ENCODE results near the gene PDE4D. TPM values are rescaled to one million over a fixed set of nuclear protein-coding genes. Genes with fewer than 3 reads are reported as not detected.
"Not testable (repeated sequence)": the region's sequence is repeated elsewhere in the genome, so short reads cannot be mapped to it uniquely, and the experiment has no call there.

Gene PDE4D
- total RNA-seq, 5 donors from 2014 or later (not counting 1 experiment from before 2014, with no cell fraction given): 45.1 to 136 (median 64.9) TPM

- CTCF ChIA-PET: interaction anchor here (0.6 to 1.5 kb wide), 5 partner anchors 15 to 179 kb away, joined by 3 to 6 read pairs (median 4); no protein-coding TSS in a partner anchor
- Mint-ChIP-seq H3K27ac (peak overlapping the region in 1 of 2 donors; percentile 44), H3K4me1 (peaks cover 15 to 38% (median 33%) of the 10 kb centered on the region in 3 donors), H3K36me3 (peaks cover 20% of the 10 kb centered on the region)
- H3K27me3 Mint-ChIP-seq; POLR2A ChIA-PET; H3K4me3 ChIP-seq (ENCODE audit: control insufficient read depth in 1 of 2, extremely low read depth in 1 of 2, low read length in 1 of 2); H3K4me3 Mint-ChIP-seq; H3K9me3 ChIP-seq; H3K36me3 ChIP-seq (ENCODE audit: control insufficient read depth in 2 of 2, extremely low read depth in 1 of 2, insufficient read depth in 1 of 2, low read length in 1 of 2); H3K27ac ChIP-seq (ENCODE audit: low read length); H3K9me3 Mint-ChIP-seq; ATAC-seq (replicated peaks in 1 of 4); DNase-seq; H3K27me3 ChIP-seq (replicated peaks in 1 of 2; ENCODE audit: control insufficient read depth in 2 of 2, extremely low read depth in 1 of 2, insufficient read depth in 2 of 2, low read length in 1 of 2): not testable (repeated sequence)
- H3K4me1 ChIP-seq (ENCODE audit: control insufficient read depth in 1 of 2, extremely low read depth in 1 of 2, insufficient read depth in 2 of 2, low read length in 2 of 2): peaks cover 2 to 11% of the 10 kb centered on the region in 2 experiments
- no CpG with 5 or more reads among the region's 3 CpGs for WGBS (ENCODE audit: insufficient coverage)
These were observed 897.7 kb downstream of the PDE4D start for GRCh38 chr5:58995779-58996178.

DNA sequence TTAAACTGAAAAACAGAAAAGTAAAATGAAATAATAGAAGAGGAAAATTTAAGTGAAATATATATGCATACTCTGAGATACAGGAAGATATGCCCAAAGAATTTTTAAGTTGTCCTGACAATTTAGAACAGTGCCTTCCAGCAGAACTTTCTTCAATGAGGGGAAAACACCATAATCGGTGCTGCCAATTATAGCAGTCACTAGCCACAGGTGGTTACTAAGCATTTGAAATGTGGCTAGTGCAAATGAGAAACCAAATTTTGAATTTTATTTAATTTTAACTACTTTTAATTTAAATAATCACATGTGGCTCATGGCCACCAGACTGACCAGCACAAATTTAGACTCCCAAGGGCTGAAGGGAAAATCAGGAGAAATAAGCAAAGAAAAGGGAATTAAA, 900.1 kb downstream of the PDE4D start:
- ChIA-PET CTCF (no interaction called here), POLR2A (no interaction called here)
- DNase-seq (no peak), ATAC-seq (replicated peaks in 1 of 4) (no peak)
- H3K36me3 ChIP-seq (ENCODE audit: control insufficient read depth in 2 of 2, extremely low read depth in 1 of 2, insufficient read depth in 1 of 2, low read length in 1 of 2): peaks cover 0 to 17% of the 10 kb centered on the region in 2 donors
- H3K9me3 ChIP-seq: no peaks in the 10 kb centered on the region
- peaks cover 27% of the 10 kb centered on the region for H3K36me3 Mint-ChIP-seq
- no peaks in the 10 kb centered on the region for H3K27me3 ChIP-seq (replicated peaks in 1 of 2; ENCODE audit: control insufficient read depth in 2 of 2, extremely low read depth in 1 of 2, insufficient read depth in 2 of 2, low read length in 1 of 2)
- H3K4me3 Mint-ChIP-seq: no peak overlapping the region
- no peak overlapping the region for H3K27ac ChIP-seq (ENCODE audit: low read length)
- H3K27me3 Mint-ChIP-seq: no peaks in the 10 kb centered on the region
- no peak overlapping the region for H3K4me3 ChIP-seq (ENCODE audit: control insufficient read depth in 1 of 2, extremely low read depth in 1 of 2, low read length in 1 of 2)
- H3K4me1 Mint-ChIP-seq: peaks cover 0 to 20% (median 17%) of the 10 kb centered on the region in 3 donors
- H3K4me1 ChIP-seq (ENCODE audit: control insufficient read depth in 1 of 2, extremely low read depth in 1 of 2, insufficient read depth in 2 of 2, low read length in 2 of 2): peaks cover 0 to 3% of the 10 kb centered on the region in 2 experiments
- H3K9me3 Mint-ChIP-seq: no peaks in the 10 kb centered on the region
- WGBS (ENCODE audit: insufficient coverage): no CpG with 5 or more reads among the region's 1 CpG
- H3K27ac Mint-ChIP-seq: no peak overlapping the region

DNA sequence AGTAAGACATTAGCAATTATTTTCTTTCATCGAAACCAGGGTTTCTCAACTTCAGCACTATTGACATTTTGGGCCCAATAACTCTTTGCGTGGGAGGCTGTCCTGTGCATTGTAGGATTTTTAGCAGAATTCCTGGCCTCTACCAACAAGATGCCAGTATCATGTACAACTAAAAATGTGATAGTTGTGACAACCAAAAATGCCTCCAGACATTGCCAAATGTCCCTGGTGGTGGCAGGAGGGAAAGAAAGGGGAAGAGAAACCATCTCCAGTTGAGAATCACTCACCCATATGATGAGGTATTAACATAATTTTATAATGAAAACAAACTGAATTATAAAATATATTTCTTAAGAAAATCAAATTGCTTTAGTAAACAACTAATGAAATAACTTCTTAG, 904.6 kb downstream of the PDE4D start:
- no peak for DNase-seq
- Mint-ChIP-seq H3K36me3 (peaks cover 42% of the 10 kb centered on the region), H3K9me3 (no peaks in the 10 kb centered on the region), H3K27me3 (no peaks in the 10 kb centered on the region), H3K4me1 (peaks cover 0 to 6% (median 2%) of the 10 kb centered on the region in 3 donors), H3K27ac (no peak overlapping the region), H3K4me3 (no peak overlapping the region)
- no peaks in the 10 kb centered on the region for H3K4me1 ChIP-seq (ENCODE audit: control insufficient read depth in 1 of 2, extremely low read depth in 1 of 2, insufficient read depth in 2 of 2, low read length in 2 of 2)
- H3K27ac ChIP-seq (ENCODE audit: low read length): no peak overlapping the region
- CTCF ChIA-PET: interaction anchor here in 1 of 2 donors (1.0 kb wide), 1 partner anchor 186 kb away, joined by 3 read pairs; no protein-coding TSS in a partner anchor
- ATAC-seq (replicated peaks in 1 of 4): no peak
- no peaks in the 10 kb centered on the region for H3K27me3 ChIP-seq (replicated peaks in 1 of 2; ENCODE audit: control insufficient read depth in 2 of 2, extremely low read depth in 1 of 2, insufficient read depth in 2 of 2, low read length in 1 of 2)
- POLR2A ChIA-PET: no interaction called here
- peaks cover 0 to 36% of the 10 kb centered on the region in 2 donors for H3K36me3 ChIP-seq (ENCODE audit: control insufficient read depth in 2 of 2, extremely low read depth in 1 of 2, insufficient read depth in 1 of 2, low read length in 1 of 2)
- no peaks in the 10 kb centered on the region for H3K9me3 ChIP-seq
- no peak overlapping the region for H3K4me3 ChIP-seq (ENCODE audit: control insufficient read depth in 1 of 2, extremely low read depth in 1 of 2, low read length in 1 of 2)
- WGBS (ENCODE audit: insufficient coverage): no CpG with 5 or more reads among the region's 2 CpGs

- Mint-ChIP-seq H3K4me3 (no peak overlapping the region), H3K4me1 (peaks cover 0 to 6% (median 0%) of the 10 kb centered on the region in 3 donors), H3K9me3 (no peaks in the 10 kb centered on the region), H3K27me3 (no peaks in the 10 kb centered on the region), H3K27ac (no peak overlapping the region), H3K36me3 (peaks cover 53% of the 10 kb centered on the region)
- no peak for ATAC-seq (replicated peaks in 1 of 4)
- H3K4me1 ChIP-seq (ENCODE audit: control insufficient read depth in 1 of 2, extremely low read depth in 1 of 2, insufficient read depth in 2 of 2, low read length in 2 of 2): no peaks in the 10 kb centered on the region
- peaks cover 12 to 48% of the 10 kb centered on the region in 2 donors for H3K36me3 ChIP-seq (ENCODE audit: control insufficient read depth in 2 of 2, extremely low read depth in 1 of 2, insufficient read depth in 1 of 2, low read length in 1 of 2)
- H3K9me3 ChIP-seq: no peaks in the 10 kb centered on the region
- H3K27me3 ChIP-seq (replicated peaks in 1 of 2; ENCODE audit: control insufficient read depth in 2 of 2, extremely low read depth in 1 of 2, insufficient read depth in 2 of 2, low read length in 1 of 2): no peaks in the 10 kb centered on the region
- H3K27ac ChIP-seq (ENCODE audit: low read length): no peak overlapping the region
- DNase-seq: no peak
- H3K4me3 ChIP-seq (ENCODE audit: control insufficient read depth in 1 of 2, extremely low read depth in 1 of 2, low read length in 1 of 2): no peak overlapping the region
- ChIA-PET POLR2A (no interaction called here), CTCF (no interaction called here)
These were observed 906.3 kb downstream of the PDE4D start for GRCh38 chr5:58987193-58987592.

- H3K9me3 ChIP-seq: no peaks in the 10 kb centered on the region
- H3K4me3 ChIP-seq (ENCODE audit: control insufficient read depth in 1 of 2, extremely low read depth in 1 of 2, low read length in 1 of 2): no peak overlapping the region
- 90% methylated on average over 8 of the region's 8 CpGs for WGBS (ENCODE audit: insufficient coverage)
- Mint-ChIP-seq H3K27me3 (no peaks in the 10 kb centered on the region), H3K4me3 (no peak overlapping the region), H3K4me1 (peaks cover 0 to 6% (median 0%) of the 10 kb centered on the region in 3 donors), H3K36me3 (peaks cover 52% of the 10 kb centered on the region), H3K9me3 (no peaks in the 10 kb centered on the region), H3K27ac (no peak overlapping the region)
- DNase-seq (no peak), ATAC-seq (replicated peaks in 1 of 4) (no peak)
- H3K4me1 ChIP-seq (ENCODE audit: control insufficient read depth in 1 of 2, extremely low read depth in 1 of 2, insufficient read depth in 2 of 2, low read length in 2 of 2): no peaks in the 10 kb centered on the region
- H3K27me3 ChIP-seq (replicated peaks in 1 of 2; ENCODE audit: control insufficient read depth in 2 of 2, extremely low read depth in 1 of 2, insufficient read depth in 2 of 2, low read length in 1 of 2): no peaks in the 10 kb centered on the region
- peaks cover 12 to 54% of the 10 kb centered on the region in 2 donors for H3K36me3 ChIP-seq (ENCODE audit: control insufficient read depth in 2 of 2, extremely low read depth in 1 of 2, insufficient read depth in 1 of 2, low read length in 1 of 2)
- ChIA-PET CTCF (no interaction called here), POLR2A (no interaction called here)
- H3K27ac ChIP-seq (ENCODE audit: low read length): no peak overlapping the region
These were observed 907.2 kb downstream of the PDE4D start for GRCh38 chr5:58986281-58986680.

DNA sequence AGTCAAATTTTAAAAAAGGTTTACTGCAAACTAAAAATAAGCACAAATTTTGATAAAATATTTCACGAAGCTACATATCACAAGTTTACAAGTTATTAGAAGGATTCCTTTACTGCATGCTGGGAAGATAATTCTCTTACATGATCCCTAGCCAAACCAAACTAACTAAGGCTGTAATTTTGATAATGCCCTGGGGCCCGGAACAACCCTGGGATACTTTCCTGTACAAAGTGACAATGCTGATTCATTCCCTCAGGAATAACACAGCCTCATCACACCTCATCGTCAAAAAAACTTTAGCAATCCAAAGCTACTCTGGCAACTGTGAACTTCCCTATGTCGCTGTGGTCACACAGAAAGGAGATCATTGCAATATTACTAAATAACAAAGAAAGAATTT, 907.8 kb downstream of the PDE4D start:
- ChIA-PET CTCF (interaction anchor here in 1 of 2 donors (0.5 kb wide), 1 partner anchor 1935 kb away, joined by 3 read pairs; no protein-coding TSS in a partner anchor), POLR2A (no interaction called here)
- Histone ChIP-seq H3K36me3 (ENCODE audit: control insufficient read depth in 2 of 2, extremely low read depth in 1 of 2, insufficient read depth in 1 of 2, low read length in 1 of 2) (peaks cover 12 to 58% of the 10 kb centered on the region in 2 donors), H3K27me3 (replicated peaks in 1 of 2; ENCODE audit: control insufficient read depth in 2 of 2, extremely low read depth in 1 of 2, insufficient read depth in 2 of 2, low read length in 1 of 2) (no peaks in the 10 kb centered on the region), H3K4me3 (ENCODE audit: control insufficient read depth in 1 of 2, extremely low read depth in 1 of 2, low read length in 1 of 2) (no peak overlapping the region), H3K27ac (ENCODE audit: low read length) (no peak overlapping the region), H3K4me1 (ENCODE audit: control insufficient read depth in 1 of 2, extremely low read depth in 1 of 2, insufficient read depth in 2 of 2, low read length in 2 of 2) (no peaks in the 10 kb centered on the region), H3K9me3 (no peaks in the 10 kb centered on the region)
- H3K27me3 Mint-ChIP-seq: no peaks in the 10 kb centered on the region
- H3K27ac Mint-ChIP-seq: no peak overlapping the region
- peaks cover 0 to 6% (median 0%) of the 10 kb centered on the region in 3 donors for H3K4me1 Mint-ChIP-seq
- peaks cover 52% of the 10 kb centered on the region for H3K36me3 Mint-ChIP-seq
- H3K4me3 Mint-ChIP-seq: no peak overlapping the region
- DNase-seq (no peak), ATAC-seq (replicated peaks in 1 of 4) (no peak)
- no peaks in the 10 kb centered on the region for H3K9me3 Mint-ChIP-seq
- 91% methylated on average over 1 of the region's 4 CpGs for WGBS (ENCODE audit: insufficient coverage)

GRCh38 chr5:58985311-58985710, 908.2 kb downstream of the PDE4D start:
- CTCF ChIA-PET: interaction anchor here in 1 of 2 donors (0.5 to 2.3 kb wide), 2 partner anchors 188 to 1935 kb away, joined by 3 to 8 read pairs; no protein-coding TSS in a partner anchor
- Mint-ChIP-seq H3K9me3 (no peaks in the 10 kb centered on the region), H3K27me3 (no peaks in the 10 kb centered on the region), H3K27ac (no peak overlapping the region), H3K36me3 (peaks cover 56% of the 10 kb centered on the region), H3K4me1 (peaks cover 0 to 7% (median 0%) of the 10 kb centered on the region in 3 donors), H3K4me3 (no peak overlapping the region)
- H3K4me1 ChIP-seq (ENCODE audit: control insufficient read depth in 1 of 2, extremely low read depth in 1 of 2, insufficient read depth in 2 of 2, low read length in 2 of 2): no peaks in the 10 kb centered on the region
- H3K9me3 ChIP-seq: no peaks in the 10 kb centered on the region
- DNase-seq: no peak
- WGBS (ENCODE audit: insufficient coverage): 100% methylated on average over 2 of the region's 4 CpGs
- no peak overlapping the region for H3K27ac ChIP-seq (ENCODE audit: low read length)
- peaks cover 12 to 59% of the 10 kb centered on the region in 2 donors for H3K36me3 ChIP-seq (ENCODE audit: control insufficient read depth in 2 of 2, extremely low read depth in 1 of 2, insufficient read depth in 1 of 2, low read length in 1 of 2)
- no peak overlapping the region for H3K4me3 ChIP-seq (ENCODE audit: control insufficient read depth in 1 of 2, extremely low read depth in 1 of 2, low read length in 1 of 2)
- no peak for ATAC-seq (replicated peaks in 1 of 4)
- no peaks in the 10 kb centered on the region for H3K27me3 ChIP-seq (replicated peaks in 1 of 2; ENCODE audit: control insufficient read depth in 2 of 2, extremely low read depth in 1 of 2, insufficient read depth in 2 of 2, low read length in 1 of 2)
- POLR2A ChIA-PET: no interaction called here
